ENCODE data around the gene PIK3R6. TPM values are rescaled to one million over a fixed set of nuclear protein-coding genes. Genes with fewer than 3 reads are reported as not detected.

PIK3R6 gene
- total and polyA plus RNA-seq, 3 donors from 2014 or later: 1.3 to 2.6 (median 2.5) TPM

GRCh38 chr17:8865811-8866210 lies 1.7 kb downstream of the PIK3R6 start:
- no peak for TF ChIP-seq POLR2A (IDR thresholded peaks at IDR 0.05)
- no peak for TF ChIP-seq CTCF (IDR thresholded peaks at IDR 0.05)
- H3K27me3 ChIP-seq: no peaks in the 10 kb centered on the region
- H3K4me3 ChIP-seq: no peak overlapping the region
- no peaks in the 10 kb centered on the region for H3K36me3 ChIP-seq (ENCODE audit: low read depth, missing control alignments)
- no peaks in the 10 kb centered on the region for H3K4me1 ChIP-seq
- intact Hi-C loops (cut with DNase I; ENCODE audit: low total_unique reads): no loop called here
- DNase-seq: no peak
- 60 to 91% methylated on average over 1 to 7 of the region's 7 CpGs for WGBS, 2 donors
- no peak overlapping the region for H3K27ac ChIP-seq
- no peaks in the 10 kb centered on the region for H3K9me3 ChIP-seq

- H3K9me3 ChIP-seq: no peaks in the 10 kb centered on the region
Measured at GRCh38 chr17:8865385-8865784, 2.1 kb downstream of the PIK3R6 start.

GRCh38 chr17:8862213-8863056 lies 5.0 kb downstream of the PIK3R6 start:
- no peak overlapping the region for H3K27ac ChIP-seq
- no peak overlapping the region for H3K4me3 ChIP-seq
- no peaks in the 10 kb centered on the region for H3K27me3 ChIP-seq
- WGBS, 2 donors: 86 to 87% methylated on average over 8 to 9 of the region's 9 CpGs
- H3K9me3 ChIP-seq: no peaks in the 10 kb centered on the region
- TF ChIP-seq CTCF (IDR thresholded peaks at IDR 0.05): no peak
- no peak for TF ChIP-seq POLR2A (IDR thresholded peaks at IDR 0.05)
- no peaks in the 10 kb centered on the region for H3K36me3 ChIP-seq (ENCODE audit: low read depth, missing control alignments)
- intact Hi-C loops (cut with DNase I; ENCODE audit: low total_unique reads): no loop called here
- no peak for DNase-seq
- H3K4me1 ChIP-seq: no peaks in the 10 kb centered on the region

More at GRCh38 chr17:8865385-8865784, 2.1 kb downstream of the PIK3R6 start:
- H3K27ac ChIP-seq: no peak overlapping the region
- H3K4me1 ChIP-seq: no peaks in the 10 kb centered on the region
- no peak overlapping the region for H3K4me3 ChIP-seq
- H3K27me3 ChIP-seq: no peaks in the 10 kb centered on the region
- intact Hi-C loops (cut with DNase I; ENCODE audit: low total_unique reads): no loop called here
- H3K36me3 ChIP-seq (ENCODE audit: low read depth, missing control alignments): no peaks in the 10 kb centered on the region
- no peak for TF ChIP-seq CTCF (IDR thresholded peaks at IDR 0.05)
- no peak for TF ChIP-seq POLR2A (IDR thresholded peaks at IDR 0.05)
- 58% methylated on average over 6 of the region's 6 CpGs for WGBS, 2 donors
- DNase-seq: no peak

- 81 to 86% methylated on average over 7 of the region's 7 CpGs for WGBS, 2 donors
- no peaks in the 10 kb centered on the region for H3K36me3 ChIP-seq (ENCODE audit: low read depth, missing control alignments)
- no peaks in the 10 kb centered on the region for H3K4me1 ChIP-seq
- no peaks in the 10 kb centered on the region for H3K9me3 ChIP-seq
- H3K27me3 ChIP-seq: no peaks in the 10 kb centered on the region
- no peak overlapping the region for H3K4me3 ChIP-seq
- intact Hi-C loops (cut with DNase I; ENCODE audit: low total_unique reads): no loop called here
- TF ChIP-seq POLR2A (IDR thresholded peaks at IDR 0.05) (no peak), CTCF (IDR thresholded peaks at IDR 0.05) (no peak)
- DNase-seq: no peak
- no peak overlapping the region for H3K27ac ChIP-seq
Measured at GRCh38 chr17:8861495-8862181, 5.8 kb downstream of the PIK3R6 start.

All from testis (tissue), 3 donors.